GM12874 (cell line): Measurements from ENCODE around the gene SLC2A3.

Experiments
- CTCF ChIP-seq: IDR thresholded peaks from 2 replicates; pipeline ENCODE4 v1.5.1; 2011; ENCODE audit warnings: low read depth, mild to moderate bottlenecking, control low read depth, low read length, moderate library complexity; ENCODE audit not compliant: insufficient read depth

SLC2A3 gene

GRCh38 chr12:7937833-7938506 lies 2.0 kb upstream of the SLC2A3 start:
- TF ChIP-seq CTCF: peak; percentile 9; the same call in 1 of the 2 replicates

GRCh38 chr12:7934889-7935492 lies 996 bp downstream of the SLC2A3 start:
- no peak for TF ChIP-seq CTCF

GRCh38 chr12:7934091-7934888 lies 1.7 kb downstream of the SLC2A3 start:
- no peak for TF ChIP-seq CTCF

- peak; percentile 41 for TF ChIP-seq CTCF
Observed at GRCh38 chr12:7933255-7933726, 2.7 kb downstream of the SLC2A3 start.

GRCh38 chr12:7929083-7929792 lies 6.7 kb downstream of the SLC2A3 start:
- no peak for TF ChIP-seq CTCF

GRCh38 chr12:7927470-7927869 lies 8.5 kb downstream of the SLC2A3 start:
- TF ChIP-seq CTCF: no peak
